WERI-Rb-1 (cell line): Measurements from ENCODE around the gene EEF1AKMT2.

Experiments used
- DNase-seq: peaks from one replicate; pipeline ENCODE4 v3.0.0-alpha.2; 2020
- H3K27ac ChIP-seq: fragments of 250-450 bp; sonication (Bioruptor Pico); 2 replicates; pipeline ENCODE4 v1.5.1; 2020; ENCODE audit warnings: mild to moderate bottlenecking, moderate library complexity
- H3K27me3 ChIP-seq: fragments of 250-450 bp; sonication (Bioruptor Pico); 2 replicates; pipeline ENCODE4 v1.5.1; 2021; ENCODE audit warnings: mild to moderate bottlenecking, low read depth, moderate library complexity; ENCODE audit not compliant: insufficient read depth, severe bottlenecking
- H3K36me3 ChIP-seq: fragments of 250-450 bp; sonication (Bioruptor Pico); 2 replicates; pipeline ENCODE4 v1.5.1; 2020; ENCODE audit warnings: mild to moderate bottlenecking, moderate library complexity
- H3K4me3 ChIP-seq: 2 replicates; pipeline ENCODE4 v1.5.1; 2011; ENCODE audit warnings: low read depth, mild to moderate bottlenecking, control low read depth, low read length
- H3K9me3 ChIP-seq: fragments of 250-450 bp; sonication (Bioruptor Pico); 2 replicates; pipeline ENCODE4 v1.5.1; 2021; ENCODE audit warnings: mild to moderate bottlenecking, moderate library complexity; ENCODE audit not compliant: severe bottlenecking
- CTCF ChIP-seq: IDR thresholded peaks from 2 replicates; pipeline ENCODE4 v1.5.1; 2011; ENCODE audit warnings: low read depth, mild to moderate bottlenecking, control low read depth, inconsistent platforms, low read length

Gene EEF1AKMT2

GRCh38 chr10:124712704-124713407 is 78.8 kb downstream of the EEF1AKMT2 start:
- H3K36me3 ChIP-seq = no peaks in the 10 kb centered on the region
- no peak overlapping the region for H3K4me3 ChIP-seq
- no peak overlapping the region for H3K27ac ChIP-seq
- no peaks in the 10 kb centered on the region for H3K9me3 ChIP-seq
- H3K27me3 ChIP-seq = no peaks in the 10 kb centered on the region
- DNase-seq = no peak
- no peak for TF ChIP-seq CTCF

GRCh38 chr10:124711145-124711544 is 80.5 kb downstream of the EEF1AKMT2 start:
- Histone ChIP-seq H3K4me3 (no peak overlapping the region), H3K36me3 (peaks cover 6% of the 10 kb centered on the region), H3K27ac (no peak overlapping the region), H3K9me3 (no peaks in the 10 kb centered on the region), H3K27me3 (no peaks in the 10 kb centered on the region)
- no peak for TF ChIP-seq CTCF
- DNase-seq = no peak

GRCh38 chr10:124710266-124710881 is 81.3 kb downstream of the EEF1AKMT2 start:
- TF ChIP-seq CTCF = no peak
- peaks cover 14% of the 10 kb centered on the region for H3K36me3 ChIP-seq
- no peak for DNase-seq
- no peaks in the 10 kb centered on the region for H3K27me3 ChIP-seq
- no peaks in the 10 kb centered on the region for H3K9me3 ChIP-seq
- no peak overlapping the region for H3K4me3 ChIP-seq
- H3K27ac ChIP-seq = no peak overlapping the region

GRCh38 chr10:124709861-124710260 is 81.8 kb downstream of the EEF1AKMT2 start:
- Histone ChIP-seq H3K9me3 (no peaks in the 10 kb centered on the region), H3K36me3 (peaks cover 19% of the 10 kb centered on the region), H3K4me3 (no peak overlapping the region), H3K27ac (no peak overlapping the region), H3K27me3 (no peaks in the 10 kb centered on the region)
- TF ChIP-seq CTCF = no peak
- no peak for DNase-seq

GRCh38 chr10:124708922-124709520 is 82.7 kb downstream of the EEF1AKMT2 start:
- peaks cover 28% of the 10 kb centered on the region for H3K36me3 ChIP-seq
- no peak for TF ChIP-seq CTCF
- no peak for DNase-seq
- no peaks in the 10 kb centered on the region for H3K27me3 ChIP-seq
- no peak overlapping the region for H3K4me3 ChIP-seq
- no peaks in the 10 kb centered on the region for H3K9me3 ChIP-seq
- H3K27ac ChIP-seq = peak overlapping the region; percentile 54; the same call in 1 of the 2 replicates
